DOHH2 (cell line): Measurements from ENCODE around the gene KIF22.
"Not testable (repeated sequence)": the region's sequence is repeated elsewhere in the genome, so short reads cannot be mapped to it uniquely, and the experiment has no call there.

Experiments used
- H3F3A ChIP-seq: fragments of 200-600 bp; sonication (generic), shearing (Covaris generic); 2 replicates; pipeline ENCODE4 v1.6.0; 2016; ENCODE audit warnings: antibody characterized with exemption, mild to moderate bottlenecking; ENCODE audit not compliant: control insufficient read depth, insufficient read depth
- H3K27ac ChIP-seq: fragments of 200-600 bp; sonication (generic); 2 replicates; pipeline ENCODE4 v1.5.1; 2014; ENCODE audit warnings: low read depth, mild to moderate bottlenecking, low read length, moderate library complexity
- H3K27me3 ChIP-seq: fragments of 200-600 bp; sonication (generic); 2 replicates; pipeline ENCODE4 v1.6.1; 2014; ENCODE audit warnings: mild to moderate bottlenecking, low read length, mixed read lengths; ENCODE audit not compliant: control insufficient read depth
- H3K36me3 ChIP-seq: fragments of 200-600 bp; sonication (generic); 2 replicates; pipeline ENCODE4 v1.6.1; 2014; ENCODE audit warnings: mild to moderate bottlenecking, low read length, moderate library complexity, mixed read lengths; ENCODE audit not compliant: control insufficient read depth
- H3K4me1 ChIP-seq: fragments of 200-600 bp; sonication (generic); 2 replicates; pipeline ENCODE4 v1.6.1; 2014; ENCODE audit warnings: mild to moderate bottlenecking, low read length, mixed read lengths; ENCODE audit not compliant: control insufficient read depth
- H3K4me2 ChIP-seq: fragments of 200-600 bp; sonication (generic); 2 replicates; pipeline ENCODE4 v1.6.0; 2014; ENCODE audit warnings: mild to moderate bottlenecking, low read length, moderate library complexity
- H3K4me3 ChIP-seq: fragments of 200-600 bp; sonication (generic); 2 replicates; pipeline ENCODE4 v1.5.1; 2014; ENCODE audit warnings: mild to moderate bottlenecking, low read length, mixed read lengths
- H3K79me2 ChIP-seq: fragments of 200-600 bp; sonication (generic); 2 replicates; pipeline ENCODE4 v1.6.1; 2014; ENCODE audit warnings: mild to moderate bottlenecking, low read length, mixed read lengths; ENCODE audit not compliant: control insufficient read depth
- H3K9me2 ChIP-seq: fragments of 200-600 bp; sonication (generic); replicated peaks from 2 replicates; pipeline ENCODE4 v1.6.1; 2014; ENCODE audit warnings: mild to moderate bottlenecking, low read length, mixed read lengths; ENCODE audit not compliant: control insufficient read depth
- H3K9me3 ChIP-seq: fragments of 200-600 bp; sonication (generic); 2 replicates; pipeline ENCODE4 v1.6.1; 2014; ENCODE audit warnings: antibody characterized with exemption, low read length, mixed read lengths; ENCODE audit not compliant: control insufficient read depth, insufficient read depth
- H4K20me1 ChIP-seq: fragments of 200-600 bp; sonication (generic); 2 replicates; pipeline ENCODE4 v1.6.0; 2014; ENCODE audit warnings: low read depth, mild to moderate bottlenecking, antibody characterized with exemption, low read length, moderate library complexity; ENCODE audit not compliant: control insufficient read depth, insufficient read depth
- EZH2phosphoT487 ChIP-seq: fragments of 200-600 bp; sonication (generic); IDR thresholded peaks from 2 replicates; pipeline ENCODE4 v1.6.1; 2017; ENCODE audit warnings: borderline replicate concordance, mild to moderate bottlenecking, antibody characterized with exemption, low read length, moderate library complexity, mixed read lengths
- TF ChIP-seq, protein P1 (sequence below): fragments of 200-600 bp; sonication (generic); IDR thresholded peaks from one replicate; pipeline ENCODE4 v1.5.1; 2014; ENCODE audit warnings: antibody characterized with exemption, mild to moderate bottlenecking, low read depth, low read length; ENCODE audit not compliant: poor library complexity, severe bottlenecking

Gene KIF22

GRCh38 chr16:29826342-29826695, 35.8 kb downstream of the KIF22 start:
- Histone ChIP-seq H3K9me3 (no peaks in the 10 kb centered on the region), H3K27ac (no peak overlapping the region), H3K27me3 (peaks cover 13% of the 10 kb centered on the region; the same call in 1 of the 2 replicates), H3K4me1 (peaks cover 10% of the 10 kb centered on the region), H4K20me1 (peaks cover 4% of the 10 kb centered on the region; the same call in 1 of the 2 replicates), H3K4me3 (no peak overlapping the region), H3K36me3 (peaks cover 5% of the 10 kb centered on the region; the same call in 1 of the 2 replicates), H3F3A (no peaks in the 10 kb centered on the region), H3K79me2 (0 out of 2 replicates have a peak, but pooled peaks cover under 1% of the 10 kb centered on the region), H3K4me2 (no peak overlapping the region), H3K9me2 (no peaks in the 10 kb centered on the region)
- TF ChIP-seq EZH2phosphoT487 = no peak
- TF ChIP-seq, protein P1, sequence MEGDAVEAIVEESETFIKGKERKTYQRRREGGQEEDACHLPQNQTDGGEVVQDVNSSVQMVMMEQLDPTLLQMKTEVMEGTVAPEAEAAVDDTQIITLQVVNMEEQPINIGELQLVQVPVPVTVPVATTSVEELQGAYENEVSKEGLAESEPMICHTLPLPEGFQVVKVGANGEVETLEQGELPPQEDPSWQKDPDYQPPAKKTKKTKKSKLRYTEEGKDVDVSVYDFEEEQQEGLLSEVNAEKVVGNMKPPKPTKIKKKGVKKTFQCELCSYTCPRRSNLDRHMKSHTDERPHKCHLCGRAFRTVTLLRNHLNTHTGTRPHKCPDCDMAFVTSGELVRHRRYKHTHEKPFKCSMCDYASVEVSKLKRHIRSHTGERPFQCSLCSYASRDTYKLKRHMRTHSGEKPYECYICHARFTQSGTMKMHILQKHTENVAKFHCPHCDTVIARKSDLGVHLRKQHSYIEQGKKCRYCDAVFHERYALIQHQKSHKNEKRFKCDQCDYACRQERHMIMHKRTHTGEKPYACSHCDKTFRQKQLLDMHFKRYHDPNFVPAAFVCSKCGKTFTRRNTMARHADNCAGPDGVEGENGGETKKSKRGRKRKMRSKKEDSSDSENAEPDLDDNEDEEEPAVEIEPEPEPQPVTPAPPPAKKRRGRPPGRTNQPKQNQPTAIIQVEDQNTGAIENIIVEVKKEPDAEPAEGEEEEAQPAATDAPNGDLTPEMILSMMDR = no peak

GRCh38 chr16:29830774-29831173, 40.2 kb downstream of the KIF22 start:
- no peak overlapping the region for H3K4me3 ChIP-seq
- H3K9me2 ChIP-seq = no peaks in the 10 kb centered on the region
- H3K9me3 ChIP-seq = no peaks in the 10 kb centered on the region
- no peak overlapping the region for H3K4me2 ChIP-seq
- no peaks in the 10 kb centered on the region for H3K4me1 ChIP-seq
- no peaks in the 10 kb centered on the region for H3F3A ChIP-seq
- TF ChIP-seq EZH2phosphoT487 = no peak
- TF ChIP-seq, protein P1 = no peak
- H3K79me2 ChIP-seq = no peaks in the 10 kb centered on the region
- H3K27me3 ChIP-seq = peaks cover 13% of the 10 kb centered on the region; the same call in 1 of the 2 replicates
- no peaks in the 10 kb centered on the region for H4K20me1 ChIP-seq
- no peaks in the 10 kb centered on the region for H3K36me3 ChIP-seq
- no peak overlapping the region for H3K27ac ChIP-seq

DNA sequence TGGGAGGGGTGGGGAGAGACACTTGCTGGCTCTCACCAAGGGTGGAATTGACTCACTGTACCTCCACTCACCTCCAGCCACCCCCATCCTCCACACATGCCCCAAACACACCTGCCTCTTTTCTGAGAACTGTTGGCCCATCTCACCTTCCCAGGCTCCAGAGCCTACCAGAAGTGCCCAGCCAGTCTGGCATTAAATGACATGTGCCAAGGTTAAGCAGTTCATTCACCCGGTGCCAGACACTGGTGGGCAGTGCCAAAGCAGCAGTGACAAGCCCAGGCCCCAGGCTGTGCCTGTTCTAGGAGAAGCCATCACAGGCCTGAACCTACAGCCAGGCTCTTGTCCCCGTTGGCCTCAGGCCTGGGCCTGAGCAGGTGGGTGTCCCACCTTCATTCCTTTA, 40.9 kb downstream of the KIF22 start:
- Histone ChIP-seq H4K20me1 (no peaks in the 10 kb centered on the region), H3K27ac (no peak overlapping the region), H3K9me2 (no peaks in the 10 kb centered on the region), H3K4me2 (no peak overlapping the region), H3F3A (no peaks in the 10 kb centered on the region), H3K4me1 (no peaks in the 10 kb centered on the region), H3K27me3 (peaks cover 9% of the 10 kb centered on the region; the same call in 1 of the 2 replicates), H3K9me3 (no peaks in the 10 kb centered on the region), H3K79me2 (no peaks in the 10 kb centered on the region), H3K36me3 (no peaks in the 10 kb centered on the region), H3K4me3 (no peak overlapping the region)
- no peak for TF ChIP-seq EZH2phosphoT487
- TF ChIP-seq, protein P1 = no peak

GRCh38 chr16:29833219-29833618, 42.7 kb downstream of the KIF22 start:
- not testable (repeated sequence) for H3K79me2 ChIP-seq, H3K9me3 ChIP-seq

More at GRCh38 chr16:29833219-29833618, 42.7 kb downstream of the KIF22 start:
- not testable (repeated sequence) for H4K20me1 ChIP-seq, H3K4me1 ChIP-seq, H3K36me3 ChIP-seq, H3K4me2 ChIP-seq, H3F3A ChIP-seq, H3K27me3 ChIP-seq, H3K4me3 ChIP-seq, H3K9me2 ChIP-seq, H3K27ac ChIP-seq
